Fibroblast of mammary gland (primary cell): ENCODE data around the gene BMPER.
A peak's percentile ranks its signal among the peaks of the same experiment; 100 is the strongest.

Experiments used
- DNase-seq: peaks from one replicate; pipeline ENCODE4 v3.0.0-alpha.2; 2010; ENCODE audit warnings: low read depth
- H3K4me3 ChIP-seq: 2 replicates; pipeline ENCODE4 v1.5.1; 2011; ENCODE audit warnings: low read depth, mild to moderate bottlenecking, low read length, moderate library complexity; ENCODE audit not compliant: control insufficient read depth
- TF ChIP-seq, protein P1 (sequence below): conservative IDR thresholded peaks from 2 replicates; pipeline ENCODE4 v1.5.1; 2011; ENCODE audit warnings: low read depth, low read length, inconsistent platforms; ENCODE audit not compliant: control insufficient read depth, insufficient read depth

BMPER gene

GRCh38 chr7:34041707-34042106, 136.4 kb downstream of the BMPER start:
- H3K4me3 ChIP-seq, result no peak overlapping the region
- peak; percentile 62 for DNase-seq

DNA sequence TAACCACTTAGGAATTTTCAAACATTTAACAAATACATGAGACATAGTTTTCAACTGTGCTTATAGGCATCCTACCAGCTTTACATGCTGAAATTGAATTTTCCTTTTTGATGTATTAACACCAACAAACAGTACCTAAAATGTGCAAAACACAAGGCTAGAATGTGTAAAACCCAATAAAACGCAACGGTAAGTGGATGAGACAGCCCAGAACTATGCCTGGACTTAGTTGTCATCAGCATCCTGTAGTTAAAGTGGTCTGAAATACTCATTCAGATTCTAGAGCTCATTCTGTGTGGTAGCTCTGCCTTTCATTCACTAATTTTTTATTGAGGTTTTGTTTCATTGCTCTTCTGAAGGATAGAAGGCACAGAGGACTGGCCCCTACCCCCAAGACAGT, 137.1 kb downstream of the BMPER start:
- TF ChIP-seq, protein P1, sequence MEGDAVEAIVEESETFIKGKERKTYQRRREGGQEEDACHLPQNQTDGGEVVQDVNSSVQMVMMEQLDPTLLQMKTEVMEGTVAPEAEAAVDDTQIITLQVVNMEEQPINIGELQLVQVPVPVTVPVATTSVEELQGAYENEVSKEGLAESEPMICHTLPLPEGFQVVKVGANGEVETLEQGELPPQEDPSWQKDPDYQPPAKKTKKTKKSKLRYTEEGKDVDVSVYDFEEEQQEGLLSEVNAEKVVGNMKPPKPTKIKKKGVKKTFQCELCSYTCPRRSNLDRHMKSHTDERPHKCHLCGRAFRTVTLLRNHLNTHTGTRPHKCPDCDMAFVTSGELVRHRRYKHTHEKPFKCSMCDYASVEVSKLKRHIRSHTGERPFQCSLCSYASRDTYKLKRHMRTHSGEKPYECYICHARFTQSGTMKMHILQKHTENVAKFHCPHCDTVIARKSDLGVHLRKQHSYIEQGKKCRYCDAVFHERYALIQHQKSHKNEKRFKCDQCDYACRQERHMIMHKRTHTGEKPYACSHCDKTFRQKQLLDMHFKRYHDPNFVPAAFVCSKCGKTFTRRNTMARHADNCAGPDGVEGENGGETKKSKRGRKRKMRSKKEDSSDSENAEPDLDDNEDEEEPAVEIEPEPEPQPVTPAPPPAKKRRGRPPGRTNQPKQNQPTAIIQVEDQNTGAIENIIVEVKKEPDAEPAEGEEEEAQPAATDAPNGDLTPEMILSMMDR, result no peak

More at GRCh38 chr7:34041707-34042106, 136.4 kb downstream of the BMPER start:
- TF ChIP-seq, protein P1, result no peak

GRCh38 chr7:34043461-34044305, 138.3 kb downstream of the BMPER start:
- no peak for DNase-seq
- TF ChIP-seq, protein P1, result no peak
- H3K4me3 ChIP-seq, result no peak overlapping the region

More for the DNA sequence above, 137.1 kb downstream of the BMPER start:
- H3K4me3 ChIP-seq, result no peak overlapping the region
- peak; percentile 43 for DNase-seq

- TF ChIP-seq, protein P1, result no peak
- no peak for DNase-seq
- no peak overlapping the region for H3K4me3 ChIP-seq
These were observed 138.9 kb downstream of the BMPER start for GRCh38 chr7:34044306-34044643.

DNA sequence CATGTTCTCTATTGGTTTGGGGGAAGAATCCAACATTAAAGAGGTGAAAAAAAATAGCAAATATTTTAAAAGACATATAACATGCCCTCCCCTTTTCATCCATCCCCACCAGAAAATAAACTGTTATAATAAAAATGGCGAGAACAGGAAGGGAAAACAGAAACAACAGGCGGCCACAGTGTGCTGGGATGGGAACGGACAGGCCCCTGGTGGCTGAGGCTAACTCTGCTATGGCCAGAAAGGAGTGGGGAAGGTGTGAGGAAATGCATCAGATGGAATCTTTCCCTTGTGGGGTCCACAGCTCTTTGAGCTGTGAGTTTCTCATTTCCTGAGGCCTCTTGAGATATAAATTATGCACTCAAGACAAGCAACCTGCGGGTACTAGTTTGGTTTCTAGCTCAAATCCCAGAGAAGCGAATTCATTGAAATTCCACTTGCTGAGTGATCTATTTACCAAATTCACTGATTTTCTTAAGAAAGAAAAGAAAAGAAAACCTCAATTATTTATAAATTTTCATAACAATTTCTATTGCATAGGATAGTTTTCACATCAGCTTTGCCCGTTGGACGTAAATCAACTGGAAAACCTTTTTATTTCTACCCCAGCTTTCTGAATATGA, 139.5 kb downstream of the BMPER start:
- TF ChIP-seq, protein P1, result no peak
- DNase-seq, result no peak
- no peak overlapping the region for H3K4me3 ChIP-seq

- TF ChIP-seq, protein P1, result no peak
- peak; percentile 34 for DNase-seq
- no peak overlapping the region for H3K4me3 ChIP-seq
These were observed 143.1 kb downstream of the BMPER start for GRCh38 chr7:34048445-34048844.
